HG03064 (cell line): ENCODE data around the gene CTTNBP2.

Experiments used
- ATAC-seq: cut with Tn5 transposase; IDR thresholded peaks from one replicate; pipeline ENCODE4 v1.9.1; 2021; ENCODE audit warnings: low read depth; ENCODE audit not compliant: unreplicated experiment

The CTTNBP2 gene

DNA sequence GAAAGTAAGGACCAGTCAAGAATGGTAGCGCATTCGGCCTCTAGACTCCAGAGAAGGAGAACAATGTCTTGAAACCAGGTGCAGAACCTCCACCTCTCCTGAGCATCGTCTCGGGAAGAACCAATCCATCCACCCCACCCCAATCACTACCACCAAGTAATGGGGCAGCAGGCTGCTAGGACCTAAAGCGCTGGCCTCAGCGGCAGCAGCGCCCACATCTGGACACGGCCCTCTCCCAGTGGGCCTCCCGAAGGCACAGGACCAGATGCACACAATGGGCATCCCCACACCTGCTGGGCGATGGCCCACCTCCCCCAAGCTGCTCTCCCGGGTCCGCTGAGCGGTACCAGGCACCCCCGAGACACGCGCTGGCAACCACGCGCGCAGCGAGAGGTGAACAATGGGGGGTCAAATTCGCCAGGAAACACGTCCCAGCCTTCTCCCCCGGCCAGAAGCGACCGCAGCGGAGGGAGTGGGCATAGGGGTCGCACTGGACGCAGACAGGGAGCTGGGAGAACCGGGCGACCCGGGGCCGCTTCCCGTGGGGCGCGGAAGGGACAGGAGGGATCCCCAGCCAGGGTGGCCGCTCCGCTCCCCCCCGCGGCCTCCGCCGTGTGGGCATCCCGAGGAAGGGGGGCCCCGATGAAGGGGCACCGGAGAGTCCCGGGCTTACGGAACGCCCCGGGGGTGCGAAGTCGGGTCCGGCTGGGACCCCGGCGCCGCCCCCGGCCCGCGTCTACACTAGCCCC, 506 bp downstream of the CTTNBP2 start:
- ATAC-seq, result no peak

GRCh38 chr7:117871778-117872538, 1.3 kb downstream of the CTTNBP2 start:
- no peak for ATAC-seq

DNA sequence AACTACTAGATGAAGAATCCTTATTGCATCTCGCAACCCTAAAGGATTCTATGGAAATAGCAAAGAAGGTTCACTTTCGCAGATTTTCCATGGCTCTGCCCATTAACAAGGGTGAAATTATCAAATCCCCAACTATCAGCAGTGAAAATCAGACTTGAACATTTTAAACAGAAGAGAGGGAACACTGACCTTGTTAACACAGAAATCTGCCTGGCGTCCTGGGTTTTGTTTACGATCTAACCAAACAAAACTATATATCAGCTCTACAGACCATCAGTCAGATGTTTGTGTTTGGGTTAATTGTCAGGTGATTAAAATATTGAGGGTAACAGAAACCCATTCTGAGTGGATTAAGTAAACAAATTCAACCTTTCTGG, 1.9 kb downstream of the CTTNBP2 start:
- ATAC-seq, result no peak

DNA sequence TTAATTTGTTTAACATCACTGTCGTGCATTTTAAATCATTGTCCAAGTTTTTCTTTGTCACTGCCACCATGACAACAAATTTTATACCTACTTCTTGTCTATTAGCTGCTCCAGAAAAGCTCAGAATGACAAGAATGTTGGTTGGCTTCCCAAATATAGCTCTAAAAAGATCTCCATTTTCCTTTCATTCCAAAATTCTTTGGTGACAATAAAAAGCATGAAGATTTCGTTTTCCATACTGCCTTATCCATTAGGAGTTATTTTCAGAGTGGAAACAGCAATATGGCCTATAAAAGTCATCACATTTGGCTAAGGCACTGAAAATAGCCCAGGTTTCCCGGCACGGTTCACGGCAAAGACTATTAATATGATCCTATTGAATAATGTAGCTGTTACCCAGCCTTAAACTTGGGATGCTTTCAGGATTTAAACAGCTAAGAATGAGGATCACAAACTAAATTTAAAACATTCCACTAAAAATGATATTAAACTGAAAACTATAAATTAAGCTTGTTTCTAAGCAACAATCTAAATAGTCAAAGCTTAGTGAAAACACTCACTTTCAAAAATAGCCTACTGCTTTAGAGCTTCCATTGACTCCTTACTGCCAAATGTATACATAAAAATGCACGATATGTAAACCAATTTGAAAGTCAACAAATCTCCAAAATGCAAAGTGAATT, 2.7 kb downstream of the CTTNBP2 start:
- ATAC-seq, result no peak

DNA sequence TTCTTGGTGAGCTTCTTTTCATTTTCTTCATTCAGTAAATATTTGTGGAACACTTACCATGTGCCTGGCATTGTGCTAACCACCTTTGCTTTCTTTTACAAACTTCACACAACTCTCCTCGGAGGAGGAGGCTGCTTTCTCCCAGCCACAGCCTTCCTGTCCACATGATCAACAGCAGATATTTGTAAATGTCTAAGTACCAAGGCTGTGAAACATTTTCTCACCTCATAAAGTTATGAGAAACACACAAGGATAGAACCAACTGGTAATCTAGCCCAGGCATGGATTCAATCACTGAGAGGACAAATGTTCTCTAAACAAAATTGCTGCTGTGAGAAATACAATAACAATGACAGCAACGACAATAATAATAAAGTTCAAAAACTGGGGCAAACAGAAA, 3.9 kb downstream of the CTTNBP2 start:
- no peak for ATAC-seq

GRCh38 chr7:117863618-117864017, 9.6 kb downstream of the CTTNBP2 start:
- ATAC-seq, result no peak

DNA sequence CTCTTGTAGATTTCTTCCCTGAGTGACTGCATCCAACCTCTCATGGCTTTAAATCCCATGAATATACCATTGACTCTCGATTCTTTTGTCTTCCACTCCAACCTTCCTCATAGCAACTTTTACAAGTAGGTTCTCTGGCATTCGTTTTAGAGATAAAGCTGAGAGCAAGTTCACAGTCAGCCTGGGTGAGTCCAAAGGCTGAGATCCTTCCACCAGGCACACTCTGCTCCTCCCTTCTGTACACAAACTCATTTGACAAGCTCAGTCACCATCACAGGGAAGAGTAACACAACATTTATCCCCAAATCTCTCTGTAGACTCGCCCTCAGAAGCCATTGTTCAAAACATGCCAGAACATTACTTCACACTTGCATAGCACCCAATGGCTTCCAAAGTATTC, 10.9 kb downstream of the CTTNBP2 start:
- ATAC-seq, result no peak

DNA sequence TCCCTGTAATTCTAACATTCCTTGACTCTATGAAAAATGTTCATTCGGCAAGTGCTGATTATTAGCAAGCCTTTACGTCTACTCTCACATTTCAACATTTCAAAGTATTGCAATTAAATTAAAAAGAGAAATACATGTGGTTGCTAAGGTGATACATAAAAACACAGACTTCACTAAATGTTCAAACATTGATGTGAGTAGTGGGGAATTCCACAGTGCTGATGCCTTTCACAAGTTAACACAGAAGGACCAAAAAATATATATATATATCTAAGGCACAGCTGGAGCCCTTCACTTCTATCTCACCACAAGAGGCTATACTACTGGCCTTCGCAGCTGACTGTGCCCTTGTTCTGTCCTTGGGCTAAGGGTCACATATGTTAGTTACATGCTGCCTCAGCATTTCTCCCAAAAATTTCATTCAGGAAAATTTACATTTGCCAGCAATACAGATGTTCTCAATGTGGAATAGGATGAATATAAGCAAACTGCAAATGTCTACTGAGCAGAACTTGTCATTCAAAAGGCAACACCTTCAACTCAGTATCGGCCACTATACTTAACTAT, 13.9 kb downstream of the CTTNBP2 start:
- ATAC-seq, result no peak

DNA sequence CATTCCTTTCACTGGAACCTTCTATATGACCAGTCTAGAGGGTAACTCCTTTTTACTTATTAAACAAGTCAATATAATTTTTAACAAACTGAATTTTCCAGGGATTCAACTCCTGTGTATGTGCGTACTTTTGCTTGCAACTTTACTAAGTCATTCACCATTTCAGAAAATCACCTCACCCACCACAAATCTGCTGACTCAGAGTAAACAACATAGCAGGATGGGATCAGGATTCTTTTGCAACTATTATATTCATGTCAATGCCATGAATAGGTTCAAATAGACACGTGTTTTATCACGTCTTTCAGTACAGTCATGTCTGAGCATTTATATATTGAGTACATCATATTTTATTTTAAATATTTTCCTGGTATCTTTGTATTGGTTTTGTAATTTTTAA, 14.5 kb downstream of the CTTNBP2 start:
- ATAC-seq, result no peak

DNA sequence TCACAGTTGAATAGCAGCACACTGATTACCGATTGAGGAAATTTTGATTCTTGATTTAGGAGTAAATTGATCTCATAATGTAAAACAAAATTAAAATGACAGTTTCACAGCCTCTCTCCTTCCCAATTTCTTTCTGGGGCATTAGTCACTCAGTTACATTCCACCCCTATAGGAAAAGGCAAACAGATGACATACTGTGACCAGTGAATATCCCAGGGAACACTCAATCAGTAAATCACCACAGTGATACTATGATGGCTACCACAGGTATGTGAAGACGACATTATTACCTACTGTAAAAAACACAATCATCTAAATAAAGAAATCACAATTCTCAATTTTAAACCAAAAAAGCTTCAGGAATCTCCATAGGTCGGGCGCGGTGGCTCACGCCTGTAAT, 15.5 kb downstream of the CTTNBP2 start:
- no peak for ATAC-seq

GRCh38 chr7:117856196-117856595, 17.0 kb downstream of the CTTNBP2 start:
- ATAC-seq, result no peak

DNA sequence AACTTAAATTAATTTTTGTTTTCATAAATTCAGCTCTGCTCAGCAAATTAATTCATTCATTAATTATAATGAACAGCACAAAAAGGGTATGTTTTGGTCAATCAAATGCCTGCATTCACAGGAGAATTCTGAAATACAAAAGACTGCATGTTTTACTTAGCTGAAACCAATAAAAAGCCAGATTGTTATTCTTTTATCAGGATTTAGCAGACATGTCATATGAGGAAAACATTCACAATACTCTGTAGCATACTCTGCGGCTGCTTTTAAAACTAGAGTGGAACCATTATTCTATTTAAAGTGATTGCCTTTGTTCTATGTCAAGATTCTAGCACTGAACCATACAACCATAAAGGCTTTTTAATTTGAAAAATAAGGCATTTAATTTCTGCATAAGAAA, 19.1 kb downstream of the CTTNBP2 start:
- no peak for ATAC-seq

GRCh38 chr7:117848941-117849340, 24.3 kb downstream of the CTTNBP2 start:
- no peak for ATAC-seq

DNA sequence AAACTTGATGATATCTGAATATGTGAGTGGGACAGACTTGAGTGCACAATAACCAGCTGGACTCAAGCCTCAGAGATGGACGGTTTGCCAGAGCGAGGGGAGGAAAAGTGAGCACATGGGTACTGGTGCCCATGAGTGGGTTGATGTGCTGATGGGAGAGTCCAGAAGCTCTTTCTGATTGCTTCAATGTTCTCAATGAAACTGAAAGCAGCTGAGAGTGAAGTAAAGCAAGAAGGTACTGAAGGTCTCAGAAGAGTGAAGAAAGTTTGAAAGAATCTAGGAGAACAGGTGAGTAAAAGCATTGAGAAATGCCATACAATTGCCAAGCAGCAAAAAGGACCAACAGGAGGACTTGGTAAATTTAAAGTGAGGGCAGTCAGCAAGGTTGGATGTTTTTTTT, 28.6 kb downstream of the CTTNBP2 start:
- no peak for ATAC-seq

GRCh38 chr7:117841611-117842010, 31.6 kb downstream of the CTTNBP2 start:
- ATAC-seq, result no peak

DNA sequence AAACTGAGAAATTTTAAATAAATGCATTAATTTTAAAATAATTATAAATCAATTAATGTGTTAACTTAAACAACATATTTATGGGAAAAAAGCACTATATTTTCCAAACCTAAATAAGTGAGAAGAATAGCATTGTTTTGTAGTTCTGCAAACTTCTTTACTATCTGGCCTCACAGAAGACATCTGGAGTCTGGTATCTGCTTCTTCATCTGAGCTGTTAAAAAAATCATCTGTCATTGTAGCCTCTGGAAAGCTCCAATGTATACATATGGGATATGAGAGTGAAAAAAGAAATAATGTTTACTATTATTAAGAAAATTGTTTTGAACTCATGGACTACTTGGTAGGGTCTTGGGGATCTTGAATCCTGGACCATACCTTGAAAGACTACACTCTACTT, 32.2 kb downstream of the CTTNBP2 start:
- ATAC-seq, result no peak

DNA sequence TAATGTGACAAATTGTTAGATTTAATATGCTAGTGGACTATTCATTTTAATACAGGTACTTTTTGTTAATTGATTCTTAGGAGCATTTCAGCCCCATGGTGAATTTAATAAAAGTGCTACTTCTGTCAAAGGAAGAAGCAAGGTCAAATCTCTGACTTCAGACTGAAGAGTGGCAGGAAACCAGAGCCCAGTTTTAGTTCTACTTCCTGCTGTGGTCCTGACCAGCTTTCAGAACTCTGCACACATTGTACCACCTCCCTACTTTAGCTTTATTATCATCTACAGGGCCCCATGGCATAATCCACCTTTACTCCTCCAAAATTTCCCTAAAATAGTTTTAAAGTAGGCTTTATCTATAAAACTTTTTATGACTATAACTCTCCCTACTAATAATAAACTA, 33.7 kb downstream of the CTTNBP2 start:
- ATAC-seq, result peak; percentile 53

GRCh38 chr7:117837841-117838240, 35.4 kb downstream of the CTTNBP2 start:
- peak; percentile 84 for ATAC-seq

GRCh38 chr7:117835016-117835664, 38.1 kb downstream of the CTTNBP2 start:
- ATAC-seq, result no peak

- ATAC-seq, result no peak
Measured at GRCh38 chr7:117830422-117830954, 42.8 kb downstream of the CTTNBP2 start.
